ENCODE data around the gene FREM2.

Gene FREM2

DNA sequence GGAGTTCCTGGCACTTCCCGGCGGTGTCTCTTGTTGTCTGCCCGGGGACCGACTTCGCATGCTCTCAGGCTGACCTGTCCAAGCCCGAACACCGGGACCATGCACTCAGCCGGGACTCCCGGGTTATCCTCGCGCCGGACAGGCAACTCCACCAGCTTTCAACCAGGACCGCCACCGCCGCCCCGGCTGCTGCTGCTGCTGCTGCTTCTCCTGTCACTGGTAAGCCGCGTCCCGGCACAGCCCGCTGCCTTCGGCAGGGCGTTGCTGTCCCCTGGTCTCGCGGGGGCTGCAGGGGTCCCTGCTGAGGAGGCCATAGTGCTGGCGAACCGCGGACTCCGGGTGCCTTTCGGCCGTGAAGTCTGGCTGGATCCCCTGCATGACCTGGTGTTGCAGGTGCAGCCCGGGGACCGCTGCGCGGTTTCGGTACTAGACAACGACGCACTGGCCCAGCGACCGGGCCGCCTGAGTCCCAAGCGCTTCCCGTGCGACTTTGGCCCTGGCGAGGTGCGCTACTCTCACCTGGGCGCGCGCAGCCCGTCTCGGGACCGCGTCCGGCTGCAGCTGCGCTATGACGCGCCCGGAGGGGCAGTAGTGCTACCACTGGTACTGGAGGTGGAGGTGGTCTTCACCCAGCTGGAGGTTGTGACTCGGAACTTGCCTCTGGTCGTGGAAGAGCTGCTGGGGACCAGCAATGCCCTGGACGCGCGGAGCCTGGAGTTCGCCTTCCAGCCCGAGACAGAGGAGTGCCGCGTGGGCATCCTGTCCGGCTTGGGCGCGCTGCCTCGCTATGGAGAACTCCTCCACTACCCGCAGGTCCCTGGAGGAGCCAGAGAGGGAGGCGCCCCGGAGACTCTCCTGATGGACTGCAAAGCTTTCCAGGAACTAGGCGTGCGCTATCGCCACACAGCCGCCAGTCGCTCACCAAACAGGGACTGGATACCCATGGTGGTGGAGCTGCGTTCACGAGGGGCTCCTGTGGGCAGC lies 661 bp downstream of the FREM2 start:
- no peak for DNase-seq (ENCODE audit: low spot score)

DNA sequence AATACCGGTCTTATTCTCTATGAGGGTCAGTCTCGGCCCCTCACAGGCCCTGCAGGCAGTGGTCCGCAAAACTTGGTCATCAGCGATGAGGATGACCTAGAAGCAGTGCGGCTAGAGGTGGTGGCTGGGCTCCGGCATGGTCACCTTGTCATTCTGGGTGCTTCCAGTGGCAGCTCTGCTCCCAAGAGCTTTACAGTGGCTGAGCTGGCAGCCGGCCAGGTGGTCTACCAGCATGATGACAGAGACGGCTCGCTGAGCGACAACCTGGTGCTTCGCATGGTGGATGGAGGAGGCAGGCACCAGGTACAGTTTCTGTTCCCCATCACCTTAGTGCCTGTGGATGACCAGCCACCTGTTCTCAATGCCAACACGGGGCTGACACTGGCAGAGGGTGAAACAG lies 1.8 kb downstream of the FREM2 start:
- no peak for DNase-seq (ENCODE audit: low spot score)

DNA sequence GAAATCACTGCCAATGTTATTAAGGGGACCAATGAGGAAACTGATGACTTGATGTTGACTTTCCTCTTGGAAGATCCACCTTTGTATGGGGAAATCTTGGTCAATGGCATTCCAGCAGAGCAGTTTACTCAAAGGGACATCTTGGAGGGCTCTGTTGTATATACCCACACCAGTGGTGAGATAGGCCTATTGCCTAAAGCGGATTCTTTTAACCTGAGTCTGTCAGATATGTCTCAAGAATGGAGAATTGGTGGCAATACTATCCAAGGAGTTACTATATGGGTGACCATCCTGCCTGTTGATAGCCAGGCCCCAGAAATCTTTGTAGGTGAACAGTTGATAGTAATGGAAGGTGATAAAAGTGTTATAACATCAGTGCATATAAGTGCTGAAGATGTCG lies 3.4 kb downstream of the FREM2 start:
- DNase-seq (ENCODE audit: low spot score) = no peak

DNA sequence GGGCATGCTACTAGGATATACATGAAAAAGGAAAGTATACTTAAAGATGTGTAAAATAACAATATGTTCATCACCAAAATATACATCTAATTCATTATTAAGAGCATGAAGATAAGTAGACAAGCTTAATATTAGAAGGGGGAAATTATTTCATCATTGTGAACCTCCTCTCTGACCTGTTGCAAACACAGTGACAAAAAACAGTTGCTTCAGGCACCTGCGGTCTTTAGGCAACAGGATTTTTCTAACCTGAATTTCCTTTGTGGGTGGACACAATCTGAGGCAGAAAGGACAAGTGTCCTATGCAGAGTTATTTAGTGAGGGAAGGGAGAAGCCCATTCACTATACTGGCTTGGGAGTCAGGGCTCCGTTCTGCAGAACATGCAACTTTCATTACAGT lies 6.3 kb downstream of the FREM2 start:
- no peak for DNase-seq (ENCODE audit: low spot score)

DNA sequence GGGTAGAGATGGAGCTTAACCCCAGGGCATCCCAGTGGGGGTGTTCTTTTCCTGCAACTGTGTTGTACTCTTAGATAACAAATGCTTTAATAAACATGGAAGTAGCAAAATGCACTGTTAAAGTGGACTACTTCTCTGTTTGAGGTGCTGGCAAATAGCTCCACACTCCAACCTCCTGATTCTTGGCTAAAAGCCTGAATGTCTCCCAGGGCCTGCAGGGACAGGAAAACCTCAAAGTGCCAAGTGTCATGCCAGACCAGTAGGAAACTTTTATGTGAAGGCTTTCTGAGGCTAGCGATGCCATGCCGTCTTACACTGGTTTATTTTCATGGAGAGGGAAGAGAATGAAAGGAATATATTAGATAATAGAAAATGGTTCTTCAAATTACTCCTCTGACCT lies 6.8 kb downstream of the FREM2 start:
- no peak for DNase-seq (ENCODE audit: low spot score)

DNA sequence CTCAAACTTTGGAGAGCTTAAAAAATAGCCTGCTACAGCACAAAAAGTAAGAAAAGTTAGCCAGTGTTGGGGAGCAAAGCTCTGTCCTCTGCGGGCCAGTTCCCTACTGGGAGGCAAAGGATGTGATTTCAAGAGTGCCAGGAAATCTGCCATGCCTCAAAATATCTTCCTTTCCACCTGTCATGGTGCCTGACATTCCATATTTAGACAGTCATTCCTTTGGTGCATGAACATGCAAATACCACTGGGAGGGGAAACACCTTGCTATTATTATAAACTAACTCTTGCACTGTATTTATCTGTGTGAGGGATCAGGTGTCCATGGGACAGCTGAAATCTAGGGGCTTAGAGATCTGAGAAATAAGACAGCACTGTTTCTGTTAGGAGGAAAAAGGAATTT lies 10.3 kb downstream of the FREM2 start:
- no peak for DNase-seq (ENCODE audit: low spot score)

DNA sequence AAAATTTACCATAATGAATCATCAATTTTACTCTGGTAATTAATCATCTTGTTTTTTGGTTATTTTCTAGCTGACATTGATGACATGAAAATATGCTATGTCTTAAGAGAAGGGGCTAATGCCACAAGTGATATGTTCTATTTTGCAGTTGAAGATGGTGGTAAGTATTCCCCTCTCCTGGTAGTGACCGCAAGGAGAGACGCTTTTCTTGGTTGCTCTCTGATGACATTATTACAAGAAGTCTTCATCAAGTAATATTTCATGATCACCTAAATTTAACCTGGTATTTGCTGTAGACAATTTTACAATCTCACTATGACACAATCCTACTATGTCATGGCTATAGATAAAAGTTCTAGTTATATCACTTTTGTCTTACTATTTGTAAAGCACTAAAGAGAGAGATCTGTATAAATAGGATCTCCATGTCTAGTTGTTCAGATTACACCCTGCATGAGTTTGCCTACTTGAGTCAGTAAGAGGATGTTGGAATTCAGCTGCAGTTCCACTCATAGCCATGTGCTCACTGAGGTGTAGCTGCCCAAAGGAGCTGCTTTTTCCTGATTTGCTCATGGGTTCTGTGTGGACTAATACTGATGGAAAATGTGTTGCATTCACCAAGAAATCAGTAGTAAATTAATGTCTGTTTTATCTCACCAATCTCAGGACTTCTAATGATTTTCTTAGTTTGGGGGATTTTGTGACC lies 10.9 kb downstream of the FREM2 start:
- DNase-seq (ENCODE audit: low spot score) = no peak

DNA sequence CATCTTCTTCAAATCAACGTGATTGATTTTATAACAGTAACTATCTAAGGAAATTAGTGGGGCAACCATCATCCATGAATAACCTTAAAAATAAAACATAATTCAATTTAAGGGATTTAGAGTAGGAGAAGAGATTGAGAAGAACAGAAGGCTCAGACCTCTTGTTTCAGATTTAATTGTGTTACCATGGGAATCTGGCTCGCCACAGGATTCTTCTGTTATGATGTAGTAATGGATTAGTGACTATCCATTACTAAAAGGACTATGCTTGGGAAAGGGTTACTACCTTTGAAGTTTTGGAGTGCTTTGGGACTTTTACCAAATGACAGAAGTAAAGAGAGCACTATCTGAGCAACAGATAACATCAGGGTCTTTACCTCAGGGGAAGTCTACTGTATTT lies 13.2 kb downstream of the FREM2 start:
- DNase-seq (ENCODE audit: low spot score) = no peak

DNA sequence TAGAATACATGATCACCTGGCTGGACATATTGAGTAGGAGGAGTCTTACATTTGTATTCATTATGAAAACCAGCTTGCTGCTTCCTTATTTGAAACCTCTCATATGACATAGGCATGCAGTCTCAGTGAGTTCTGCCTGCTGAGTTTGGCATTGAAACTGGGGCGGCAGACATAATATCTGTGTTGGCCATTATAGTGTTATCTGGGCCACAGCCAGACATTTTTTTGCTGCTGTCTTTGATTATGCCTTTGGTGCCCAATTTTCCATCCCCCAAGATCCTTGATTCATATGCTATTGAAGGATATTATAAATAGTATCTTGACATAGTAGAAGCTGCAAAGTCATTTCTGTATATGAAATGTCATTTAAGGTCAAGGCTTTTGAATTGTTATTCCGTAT lies 15.8 kb downstream of the FREM2 start:
- DNase-seq (ENCODE audit: low spot score) = no peak

DNA sequence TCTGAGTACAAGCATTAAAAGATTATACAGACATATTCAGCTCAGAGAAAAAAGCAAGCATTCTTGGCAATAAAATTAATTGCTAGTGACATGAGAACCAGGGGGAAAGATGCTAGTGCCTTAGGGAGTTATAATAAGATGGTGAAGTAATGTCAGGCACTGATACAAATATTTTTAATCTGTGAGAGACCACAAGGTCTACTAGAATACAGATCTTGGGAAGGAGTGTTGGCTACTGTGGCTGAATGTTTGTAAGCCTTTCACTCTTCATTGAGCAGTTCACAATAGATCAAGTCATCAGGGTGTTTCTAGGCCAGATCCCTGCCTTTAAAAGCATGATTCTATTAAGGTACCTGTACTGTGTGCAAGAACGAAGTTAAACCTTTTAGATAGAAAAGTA lies 16.4 kb downstream of the FREM2 start:
- no peak for DNase-seq (ENCODE audit: low spot score)

DNA sequence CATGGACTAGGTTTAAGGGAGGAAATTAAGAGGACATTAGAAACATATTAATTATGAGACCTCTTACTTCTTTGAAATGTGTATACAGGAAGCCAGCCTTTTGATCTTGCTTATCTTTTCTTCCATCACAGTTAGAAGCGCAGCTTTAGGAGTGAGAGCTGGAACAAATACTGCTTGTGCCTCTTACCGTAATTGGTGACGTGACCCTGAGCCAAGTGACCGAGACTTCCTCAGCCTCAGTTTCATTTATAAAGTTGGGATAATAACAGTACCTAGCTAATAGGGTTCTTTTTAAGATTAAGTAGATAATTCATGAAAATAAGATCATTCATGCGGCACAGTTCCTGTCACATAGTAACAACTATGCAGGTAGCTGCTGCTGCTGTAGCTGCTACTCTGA lies 18.5 kb downstream of the FREM2 start:
- DNase-seq (ENCODE audit: low spot score) = no peak

DNA sequence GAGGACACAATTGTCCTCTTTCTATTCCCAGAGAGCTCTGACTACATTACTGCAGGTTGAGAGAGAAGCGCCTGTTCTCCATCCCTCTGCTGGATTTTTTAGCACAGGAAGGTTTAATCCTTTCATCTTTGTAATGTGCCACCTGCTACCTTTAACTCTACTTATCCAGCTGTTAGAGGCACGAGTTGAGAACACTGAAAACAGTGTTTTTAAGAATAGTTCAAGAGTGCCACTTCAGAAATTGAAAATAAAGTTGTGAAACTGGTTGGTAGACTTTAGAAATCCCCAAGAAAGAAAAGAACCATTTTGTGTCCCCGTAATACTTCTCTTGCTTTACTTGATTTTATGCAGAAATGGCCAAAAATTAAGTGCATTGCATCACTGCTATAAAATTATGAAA lies 20.6 kb downstream of the FREM2 start:
- no peak for DNase-seq (ENCODE audit: low spot score)

DNA sequence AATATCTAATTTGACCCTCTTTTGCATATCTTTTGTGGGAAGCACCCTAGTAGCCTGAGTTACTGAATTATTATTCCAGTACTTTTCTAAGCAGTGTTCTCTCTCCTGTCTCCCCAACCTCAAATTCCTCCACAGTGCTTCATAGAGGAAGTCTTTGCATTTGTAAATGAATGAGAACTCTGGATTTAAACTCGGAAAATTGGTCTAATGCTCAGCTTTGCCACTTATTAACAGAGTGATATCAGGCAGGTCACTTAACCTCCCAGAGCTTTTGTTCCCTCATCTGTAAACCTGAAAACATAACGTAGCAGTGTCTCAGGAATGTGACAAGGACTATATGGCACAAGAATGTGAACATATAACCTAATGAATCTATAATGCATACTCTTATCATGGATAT lies 26.2 kb downstream of the FREM2 start:
- no peak for DNase-seq (ENCODE audit: low spot score)

DNA sequence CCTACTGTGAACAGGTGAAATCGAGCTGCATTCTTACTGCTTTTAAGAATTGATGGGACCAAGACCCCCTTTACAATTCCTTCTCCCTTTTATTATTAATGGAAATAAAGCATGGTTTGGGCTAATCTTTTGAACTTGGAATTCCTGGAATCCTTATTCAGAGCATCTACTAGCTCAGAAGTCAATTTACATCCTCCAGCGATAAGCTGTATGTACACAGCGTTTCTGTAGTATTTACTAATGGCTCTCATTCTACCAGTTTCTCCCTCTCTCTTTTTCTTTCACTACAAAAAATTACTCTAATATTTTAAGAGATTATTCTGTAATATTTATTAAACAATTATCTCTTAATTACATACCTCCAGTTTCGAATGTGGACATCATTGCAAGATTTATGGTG lies 31.5 kb downstream of the FREM2 start:
- DNase-seq (ENCODE audit: low spot score) = no peak

DNA sequence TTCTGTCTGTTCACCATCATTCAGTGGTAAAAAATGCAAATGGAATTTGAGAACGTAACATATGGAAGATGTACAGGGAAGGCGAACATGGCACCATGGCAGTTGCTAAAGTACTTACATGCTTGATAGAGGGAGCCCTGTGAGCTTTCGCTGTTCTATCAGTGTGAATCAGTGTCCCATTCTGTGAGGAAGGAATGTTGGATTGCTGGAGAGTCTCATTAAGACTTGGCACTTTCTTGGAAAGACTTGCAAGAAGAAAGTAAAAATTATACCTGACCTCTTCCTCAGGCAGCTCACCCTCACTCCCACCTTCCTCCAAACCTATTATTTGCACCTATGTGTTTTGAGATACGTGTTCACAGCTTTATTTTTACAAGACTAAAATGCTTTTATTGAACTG lies 43.5 kb downstream of the FREM2 start:
- no peak for DNase-seq (ENCODE audit: low spot score)

DNA sequence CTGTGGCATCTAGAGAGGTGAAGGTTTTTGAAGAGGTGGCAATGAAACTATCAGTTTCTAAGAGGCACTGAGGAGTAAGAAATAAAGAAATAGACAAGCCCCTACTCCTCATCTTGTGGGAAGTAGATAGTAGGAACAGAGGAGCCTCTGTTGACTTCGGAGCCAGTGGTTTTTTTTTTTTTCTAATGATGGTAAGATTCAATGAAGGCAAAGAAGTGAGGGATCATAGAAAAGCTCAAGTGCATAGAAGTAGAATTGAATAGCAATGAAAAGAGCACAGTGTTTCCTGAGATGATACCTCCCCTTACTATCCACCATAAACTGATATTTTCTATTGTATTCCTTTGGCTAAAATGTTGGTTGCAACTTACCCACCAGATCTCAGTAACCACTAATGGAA lies 46.3 kb downstream of the FREM2 start:
- no peak for DNase-seq (ENCODE audit: low spot score)

DNA sequence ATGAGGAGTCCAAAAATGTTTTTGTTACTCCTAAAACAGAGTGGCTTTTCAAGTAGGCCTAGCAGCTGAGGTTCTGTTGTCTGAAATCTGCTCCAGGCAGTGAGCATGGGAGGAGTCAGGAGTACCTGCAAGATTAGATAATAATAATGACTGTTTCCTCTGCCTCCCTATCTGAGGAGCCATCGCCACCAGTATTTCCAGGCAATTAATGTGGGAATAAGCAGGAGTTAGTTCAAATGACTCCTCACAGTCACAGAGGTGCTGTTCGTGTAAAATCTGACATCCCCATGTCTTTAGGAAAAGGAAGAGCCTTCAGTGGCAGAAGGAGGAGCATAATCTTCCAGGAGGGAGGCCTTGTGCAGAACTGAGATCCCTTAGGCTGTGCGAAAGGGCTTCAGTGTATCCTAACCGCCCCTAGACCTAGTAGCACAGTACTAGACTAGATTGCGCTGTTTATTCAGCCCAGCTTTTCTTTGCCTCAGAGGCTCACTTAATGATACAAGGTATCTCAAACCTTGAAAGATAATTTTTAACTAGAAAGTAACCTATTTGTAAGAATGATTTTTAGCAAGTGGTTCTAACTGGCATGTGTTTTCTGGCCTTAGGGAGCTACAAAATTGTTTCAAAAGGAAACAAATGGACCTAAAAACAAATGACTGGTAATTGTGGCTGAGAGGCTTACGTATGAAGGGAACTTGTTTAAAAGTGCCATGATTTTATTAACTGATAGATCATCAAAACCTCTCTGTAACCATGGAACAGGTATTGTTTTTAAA lies 49.0 kb downstream of the FREM2 start:
- DNase-seq (ENCODE audit: low spot score) = no peak

DNA sequence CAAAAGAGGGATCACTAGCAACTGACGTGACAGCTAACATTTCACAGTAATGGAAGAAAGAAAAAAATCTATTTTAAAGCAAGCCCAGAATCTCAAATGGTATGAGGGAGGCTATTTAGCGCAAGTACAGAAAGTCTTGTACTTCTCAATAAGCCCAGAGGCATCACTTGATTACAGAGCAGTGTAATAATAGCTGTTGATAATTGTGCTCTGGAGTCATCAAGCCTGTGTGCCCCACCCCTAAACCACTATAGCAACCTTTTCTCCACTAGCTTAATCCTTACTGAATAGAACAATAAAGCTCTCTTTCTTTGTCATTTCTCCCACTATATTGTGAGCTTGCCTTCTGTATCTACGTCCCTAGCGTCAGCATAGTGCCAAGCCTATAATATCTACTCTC lies 56.6 kb downstream of the FREM2 start:
- no peak for DNase-seq (ENCODE audit: low spot score)

DNA sequence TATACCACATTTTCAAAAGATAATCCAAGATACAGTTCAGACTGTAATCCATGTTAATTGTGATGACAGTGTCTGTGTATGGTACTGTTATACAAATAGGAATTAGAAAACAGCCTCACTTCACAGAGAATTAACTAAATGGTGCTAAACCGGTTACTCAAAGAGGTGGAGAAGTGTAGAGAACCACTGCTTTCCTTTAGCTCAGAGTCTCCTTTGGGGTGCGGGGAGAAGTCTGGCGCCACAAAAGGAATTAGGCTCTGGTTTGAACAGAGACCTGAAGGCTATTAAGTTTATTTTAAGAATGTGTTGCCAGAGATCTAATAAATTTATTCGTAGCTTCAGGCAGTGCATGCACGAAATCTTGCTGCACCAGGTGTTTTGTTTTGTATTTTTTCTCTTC lies 65.8 kb downstream of the FREM2 start:
- no peak for DNase-seq (ENCODE audit: low spot score)

DNA sequence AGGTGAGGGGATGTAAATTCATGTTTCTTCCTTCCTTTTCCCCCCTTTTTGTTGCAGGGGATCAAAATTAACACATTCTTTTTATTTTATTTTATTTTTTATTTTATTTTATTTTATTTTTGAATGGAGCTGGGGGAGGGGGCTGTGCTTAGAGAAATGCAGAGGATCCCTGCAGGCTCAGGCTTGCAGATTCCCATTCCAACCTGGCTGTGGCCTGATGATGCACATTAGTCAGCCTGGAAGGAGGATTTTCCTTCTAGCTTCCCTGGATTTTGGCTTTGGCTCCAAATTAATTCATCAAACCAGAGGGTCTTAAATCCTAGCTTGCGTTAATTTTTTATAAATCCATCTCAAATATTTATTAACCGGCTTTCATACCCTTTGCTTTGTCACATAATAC lies 67.0 kb downstream of the FREM2 start:
- DNase-seq (ENCODE audit: low spot score) = no peak

DNA sequence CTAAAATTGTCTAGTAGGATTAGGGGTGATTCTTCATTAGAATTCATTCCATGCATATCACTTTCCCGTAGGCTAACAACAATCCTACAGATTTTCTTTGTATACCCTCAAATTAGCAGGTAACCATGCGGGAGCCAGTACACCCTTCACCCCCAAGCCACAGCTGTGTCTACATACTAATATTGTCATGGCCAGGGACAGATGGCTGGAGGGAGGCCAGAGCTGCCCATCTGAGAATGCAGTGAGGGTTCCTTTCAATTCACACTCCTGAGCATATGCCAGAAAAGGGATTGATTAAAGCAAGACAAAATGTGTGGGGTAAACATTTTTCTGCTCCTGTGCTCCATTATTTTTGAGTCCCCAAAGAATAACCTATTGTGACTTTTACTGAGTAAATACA lies 68.9 kb downstream of the FREM2 start:
- no peak for DNase-seq (ENCODE audit: low spot score)

DNA sequence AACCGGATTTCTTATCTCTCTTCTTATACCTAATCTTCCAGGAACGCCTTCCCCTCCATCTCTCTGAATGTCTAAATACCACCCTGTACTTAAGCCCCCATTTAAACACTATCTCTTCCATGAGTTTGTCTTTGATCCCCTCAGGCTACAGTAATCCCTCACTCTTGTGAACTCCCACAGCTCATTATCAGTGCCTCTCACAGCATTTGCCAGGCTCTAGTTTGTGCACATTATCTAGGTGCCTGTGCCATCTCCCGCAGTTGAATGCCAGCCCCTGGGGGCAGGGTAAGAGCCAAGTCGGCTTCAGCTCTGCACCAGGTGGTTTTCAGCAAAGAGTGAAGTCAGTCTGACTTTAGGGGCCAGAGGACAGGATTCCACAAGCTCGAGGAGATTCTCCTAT lies 71.4 kb downstream of the FREM2 start:
- no peak for DNase-seq (ENCODE audit: low spot score)

DNA sequence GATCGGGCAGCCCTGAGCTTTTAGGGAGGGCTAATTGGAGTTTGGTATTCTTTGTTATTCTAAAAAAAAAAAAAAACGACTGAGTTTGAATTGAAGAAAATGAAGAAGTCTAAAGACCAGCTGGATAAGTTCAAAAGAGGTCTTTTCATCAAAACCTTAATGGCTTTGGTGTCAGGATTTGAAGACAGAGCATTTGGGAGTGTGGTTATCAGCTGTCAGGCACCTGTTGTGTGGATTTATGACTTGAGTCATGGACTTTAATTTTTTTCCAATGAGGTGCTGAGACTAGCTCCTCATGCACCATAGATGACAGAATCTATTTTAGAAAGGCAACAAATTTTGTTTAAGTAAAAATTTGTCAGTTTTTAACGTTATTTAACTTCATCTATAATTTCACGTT lies 72.5 kb downstream of the FREM2 start:
- no peak for DNase-seq (ENCODE audit: low spot score)
